Measurements from ENCODE around the gene RPUSD4.

- TF ChIP-seq CTCF (IDR thresholded peaks at IDR 0.05; ENCODE audit: low read depth, low read length, poor library complexity, severe bottlenecking) (no peak), EZH2phosphoT487 (IDR thresholded peaks at IDR 0.05; ENCODE audit: borderline replicate concordance, low read length) (no peak)
These were observed 44.8 kb upstream of the RPUSD4 start for GRCh38 chr11:126256216-126256615.

Measured in DOHH2 (cell line).